NCI-H146 treated with DMSO at 0.1 percent for 48 hours (cell line): ENCODE data around the gene PDIA2.

Experiments
- DNase-seq: peaks from one replicate; lab custom pipeline; 2025; ENCODE audit not compliant: unreplicated experiment; lab: John Stamatoyannopoulos, UW

PDIA2 gene

DNA sequence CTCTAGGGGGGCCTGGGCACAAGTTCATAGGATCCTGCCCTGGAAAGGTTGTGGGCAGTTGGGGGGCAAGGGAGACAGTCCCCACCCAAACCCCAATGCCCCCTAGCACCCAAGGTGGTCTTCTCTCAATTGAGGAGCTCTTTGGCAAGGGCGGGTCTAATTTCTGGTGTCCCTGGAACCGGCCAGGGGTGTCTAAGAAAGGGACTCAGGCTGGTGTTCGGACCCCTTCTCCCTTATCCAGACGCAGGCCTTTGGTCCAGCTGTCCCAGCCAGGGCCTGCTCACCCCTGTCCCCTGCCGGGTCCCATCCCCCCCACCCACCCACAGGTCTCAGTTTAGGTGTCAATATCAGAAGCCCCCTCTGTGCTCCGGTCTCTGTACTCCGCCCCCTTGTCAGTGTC, 3.4 kb upstream of the PDIA2 start:
- DNase-seq = no peak

DNA sequence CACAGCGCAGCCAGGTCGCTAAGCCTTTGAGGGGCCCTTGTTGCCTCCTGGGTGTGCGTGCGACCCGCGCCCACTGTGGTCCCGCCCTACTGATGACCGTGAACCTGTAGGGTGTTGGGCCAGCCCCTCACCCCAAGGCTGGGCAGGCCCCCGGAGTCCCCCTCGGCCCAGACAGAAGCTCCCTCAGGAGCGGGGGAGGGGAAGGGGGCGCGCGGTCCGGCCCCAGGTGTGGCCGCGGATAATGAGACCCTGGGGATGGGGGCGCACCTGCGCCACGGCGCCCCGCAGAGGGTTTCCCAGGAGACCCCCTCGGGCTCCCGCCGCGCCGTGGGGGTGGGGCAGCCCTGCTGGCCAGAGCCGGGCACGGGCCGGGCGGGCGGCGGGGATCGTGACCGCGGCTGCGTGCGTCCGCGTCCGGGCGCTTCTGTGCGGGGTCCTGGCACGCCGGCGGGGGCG, 2.9 kb upstream of the PDIA2 start:
- no peak for DNase-seq

DNA sequence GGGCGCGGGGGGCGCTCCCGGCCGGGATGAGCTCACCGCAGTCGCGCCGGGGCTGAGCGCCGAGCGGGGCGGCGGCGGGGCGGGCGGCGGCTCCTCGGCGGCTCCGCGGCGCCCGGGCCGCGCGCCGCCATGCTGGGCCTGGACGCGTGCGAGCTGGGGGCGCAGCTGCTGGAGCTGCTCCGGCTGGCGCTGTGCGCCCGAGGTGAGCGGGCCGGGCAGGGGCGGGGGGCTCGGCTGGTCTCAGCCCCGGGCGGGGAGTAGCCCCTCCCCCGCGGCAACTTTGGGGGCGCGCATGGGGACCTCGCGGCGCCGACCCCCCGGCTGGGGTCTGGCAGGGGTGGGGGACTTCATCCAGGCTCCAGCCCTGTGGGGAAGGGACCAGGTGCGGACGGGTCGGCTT, 2.4 kb upstream of the PDIA2 start, which contains the start of gene ARHGDIG:
ARHGDIG (plus strand) TSS at position 40 of the 400 bp plus-strand sequence; CDS start at position 130, 90 bp downstream.
- DNase-seq = no peak

DNA sequence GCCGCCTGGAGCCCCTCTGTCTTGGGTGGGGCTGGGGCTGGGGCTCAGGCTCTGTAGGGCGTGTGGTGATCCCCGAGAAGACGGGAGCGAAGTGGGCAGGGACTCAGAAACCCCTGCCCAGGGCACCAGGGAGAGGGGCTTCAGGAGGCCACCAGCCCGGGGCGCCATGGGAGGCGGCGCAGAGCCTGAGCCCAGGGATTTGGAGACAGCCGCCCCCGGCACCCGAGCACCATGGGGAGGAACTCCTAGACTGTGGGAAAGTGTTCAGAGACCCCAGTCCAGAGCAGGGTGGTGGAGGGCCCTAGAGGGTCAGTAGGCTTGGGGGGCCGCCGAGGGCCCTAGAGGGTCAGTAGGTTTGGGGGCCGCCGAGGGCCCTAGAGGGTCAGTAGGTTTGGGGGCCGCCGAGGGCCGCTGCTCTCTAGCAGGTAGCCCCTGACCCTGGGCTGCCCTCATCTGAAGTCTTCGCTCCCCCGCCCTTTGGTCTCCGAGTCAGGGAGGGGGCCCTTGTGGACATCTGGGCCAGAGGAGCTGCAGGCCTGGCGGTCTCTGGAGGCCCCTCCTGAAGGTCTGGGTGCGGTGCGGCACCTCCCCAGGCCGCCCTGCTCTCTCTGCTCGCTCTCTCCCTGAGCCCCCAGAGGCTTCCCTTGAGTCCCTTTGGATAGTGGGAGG, 1.8 kb upstream of the PDIA2 start:
- no peak for DNase-seq

DNA sequence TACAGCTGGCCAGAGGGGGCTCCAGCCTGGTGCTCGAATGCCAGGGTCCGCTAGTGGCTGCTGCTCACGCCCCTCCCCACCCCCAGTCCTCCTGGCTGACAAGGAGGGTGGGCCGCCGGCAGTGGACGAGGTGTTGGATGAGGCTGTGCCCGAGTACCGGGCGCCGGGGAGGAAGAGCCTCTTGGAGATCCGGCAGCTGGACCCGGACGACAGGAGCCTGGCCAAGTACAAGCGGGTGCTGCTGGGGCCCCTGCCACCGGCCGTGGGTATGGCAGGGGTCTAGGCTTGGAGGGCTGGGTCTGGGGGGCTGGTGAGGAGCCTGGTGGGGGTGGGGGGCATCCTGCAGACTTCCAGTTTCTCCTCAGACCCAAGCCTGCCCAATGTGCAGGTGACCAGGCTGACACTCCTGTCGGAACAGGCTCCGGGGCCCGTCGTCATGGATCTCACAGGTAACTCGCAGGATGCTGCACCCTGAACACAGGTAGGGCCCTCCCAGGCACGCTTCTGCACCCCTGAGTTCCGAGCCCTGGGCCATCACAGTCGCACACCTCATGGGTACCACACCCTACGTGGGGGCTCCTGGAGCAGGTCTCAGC, 1.2 kb upstream of the PDIA2 start:
- DNase-seq = no peak

DNA sequence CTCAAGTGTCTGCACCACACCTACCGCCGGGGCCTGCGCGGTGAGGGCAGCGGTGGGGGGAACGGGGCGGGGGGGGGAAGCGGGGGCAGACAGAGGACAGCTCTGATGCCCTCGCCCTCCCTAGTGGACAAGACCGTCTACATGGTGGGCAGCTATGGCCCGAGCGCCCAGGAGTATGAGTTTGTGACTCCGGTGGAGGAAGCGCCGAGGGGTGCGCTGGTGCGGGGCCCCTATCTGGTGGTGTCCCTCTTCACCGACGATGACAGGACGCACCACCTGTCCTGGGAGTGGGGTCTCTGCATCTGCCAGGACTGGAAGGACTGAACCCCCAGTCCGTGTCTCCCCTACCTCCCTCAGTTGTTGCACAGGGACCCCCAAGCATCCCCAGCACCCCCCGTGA, 473 bp upstream of the PDIA2 start:
- no peak for DNase-seq

DNA sequence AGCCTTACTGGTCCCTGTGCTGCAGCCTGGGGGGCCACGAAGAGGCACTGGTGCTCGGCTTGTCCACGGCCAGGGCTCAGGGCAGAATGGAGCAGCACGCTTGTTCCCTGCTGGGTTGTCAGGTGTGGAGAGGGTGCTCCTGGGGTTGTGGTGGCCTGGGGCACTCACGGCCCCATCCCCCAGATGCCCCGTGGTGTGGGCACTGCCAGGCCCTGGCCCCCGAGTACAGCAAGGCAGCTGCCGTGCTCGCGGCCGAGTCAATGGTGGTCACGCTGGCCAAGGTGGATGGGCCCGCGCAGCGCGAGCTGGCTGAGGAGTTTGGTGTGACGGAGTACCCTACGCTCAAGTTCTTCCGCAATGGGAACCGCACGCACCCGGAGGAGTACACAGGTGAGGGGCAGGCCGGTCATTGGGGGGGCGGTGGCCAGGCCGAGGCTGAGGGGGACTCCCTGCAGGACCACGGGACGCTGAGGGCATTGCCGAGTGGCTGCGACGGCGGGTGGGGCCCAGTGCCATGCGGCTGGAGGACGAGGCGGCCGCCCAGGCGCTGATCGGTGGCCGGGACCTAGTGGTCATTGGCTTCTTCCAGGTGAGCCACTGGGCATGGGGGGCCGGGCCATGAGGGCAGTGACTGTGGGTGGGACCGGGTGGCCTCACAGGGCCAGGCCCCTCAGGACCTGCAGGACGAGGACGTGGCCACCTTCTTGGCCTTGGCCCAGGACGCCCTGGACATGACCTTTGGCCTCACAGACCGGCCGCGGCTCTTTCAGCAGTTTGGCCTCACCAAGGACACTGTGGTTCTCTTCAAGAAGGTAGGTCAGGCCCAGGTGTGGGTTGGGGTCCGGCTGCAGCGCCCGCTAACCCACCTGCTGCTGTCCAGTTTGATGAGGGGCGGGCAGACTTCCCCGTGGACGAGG, 1.5 kb downstream of the PDIA2 start:
- DNase-seq = no peak

DNA sequence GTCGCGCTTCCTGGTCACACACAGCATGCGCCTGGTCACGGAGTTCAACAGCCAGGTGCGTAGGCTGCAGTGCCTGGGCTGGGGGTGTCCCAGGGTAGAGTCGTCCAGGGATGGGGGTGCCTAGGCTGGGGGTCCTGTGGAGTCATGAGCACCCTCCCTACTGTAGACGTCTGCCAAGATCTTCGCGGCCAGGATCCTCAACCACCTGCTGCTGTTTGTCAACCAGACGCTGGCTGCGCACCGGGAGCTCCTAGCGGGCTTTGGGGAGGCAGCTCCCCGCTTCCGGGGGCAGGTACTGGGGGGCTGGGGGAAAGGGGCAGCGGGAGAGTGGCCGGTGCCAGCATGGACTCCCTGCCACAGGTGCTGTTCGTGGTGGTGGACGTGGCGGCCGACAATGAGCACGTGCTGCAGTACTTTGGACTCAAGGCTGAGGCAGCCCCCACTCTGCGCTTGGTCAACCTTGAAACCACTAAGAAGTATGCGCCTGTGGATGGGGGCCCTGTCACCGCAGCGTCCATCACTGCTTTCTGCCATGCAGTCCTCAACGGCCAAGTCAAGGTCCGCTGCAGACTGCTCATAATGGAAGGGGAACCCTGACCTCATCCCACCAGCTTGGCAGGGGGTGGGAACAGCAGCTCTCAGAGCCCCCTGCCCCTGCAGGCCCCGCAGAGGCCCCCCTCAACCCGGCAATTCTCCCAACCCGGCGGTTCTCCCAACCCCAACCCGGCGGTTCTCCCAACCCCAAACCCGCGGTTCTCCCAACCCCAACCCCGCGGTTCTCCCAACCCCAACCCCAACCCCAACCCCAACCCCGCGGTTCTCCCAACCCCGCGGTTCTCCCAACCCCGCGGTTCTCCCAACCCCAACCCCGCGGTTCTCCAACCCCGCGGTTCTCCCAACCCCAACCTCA, 2.4 kb downstream of the PDIA2 start:
- DNase-seq = no peak

DNA sequence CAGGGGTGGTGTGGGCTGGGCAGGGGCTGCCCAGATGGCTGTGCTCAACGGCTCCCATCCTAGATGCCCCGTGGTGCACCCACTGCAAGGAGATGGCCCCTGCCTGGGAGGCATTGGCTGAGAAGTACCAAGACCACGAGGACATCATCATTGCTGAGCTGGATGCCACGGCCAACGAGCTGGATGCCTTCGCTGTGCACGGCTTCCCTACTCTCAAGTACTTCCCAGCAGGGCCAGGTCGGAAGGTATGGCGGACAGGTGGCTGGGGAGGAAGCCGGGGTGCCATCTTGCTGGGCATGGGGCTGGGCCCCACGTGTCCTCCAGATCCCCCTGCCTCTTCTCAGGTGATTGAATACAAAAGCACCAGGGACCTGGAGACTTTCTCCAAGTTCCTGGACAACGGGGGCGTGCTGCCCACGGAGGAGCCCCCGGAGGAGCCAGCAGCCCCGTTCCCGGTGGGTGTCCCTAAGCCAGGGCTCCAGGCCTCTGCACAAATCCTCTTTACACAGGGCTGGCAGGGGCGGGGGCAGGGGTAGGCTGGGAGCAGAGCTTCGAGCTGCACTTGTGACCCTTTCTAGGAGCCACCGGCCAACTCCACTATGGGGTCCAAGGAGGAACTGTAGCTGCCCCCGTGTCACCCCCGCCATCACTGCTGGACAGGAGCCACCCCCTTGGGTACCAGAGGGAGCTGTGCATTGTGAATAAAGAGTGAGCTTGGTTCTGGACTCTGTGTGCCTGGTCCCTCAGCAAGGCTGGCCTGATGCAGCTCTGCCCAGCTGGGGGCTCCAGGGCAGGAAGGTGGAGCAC, 3.7 kb downstream of the PDIA2 start:
- no peak for DNase-seq

DNA sequence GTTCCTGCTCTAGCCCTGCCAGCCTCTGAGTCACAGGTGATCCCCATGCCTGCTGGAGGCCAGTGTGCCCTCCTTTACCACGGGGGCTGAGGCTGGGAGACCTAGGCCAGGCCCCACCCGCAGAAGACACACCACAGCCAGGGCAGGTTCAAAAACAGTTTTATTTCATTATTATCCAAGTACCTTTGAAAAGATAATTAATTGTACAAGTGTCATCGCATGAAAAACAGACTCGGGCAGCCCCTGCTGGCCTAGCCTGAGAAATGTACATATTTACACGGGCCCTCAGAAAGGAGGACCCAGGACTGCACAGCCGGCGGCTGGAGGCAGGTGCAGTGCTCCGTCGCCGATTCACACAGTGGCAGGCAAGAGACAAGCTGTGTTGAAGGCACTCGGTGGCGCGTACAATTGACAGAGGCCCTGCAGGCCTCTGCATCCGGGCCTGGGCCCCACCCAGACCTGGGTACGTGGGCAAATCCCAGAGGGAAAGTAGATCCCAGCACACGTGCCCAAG, 4.4 kb downstream of the PDIA2 start:
- DNase-seq = peak; percentile 82

DNA sequence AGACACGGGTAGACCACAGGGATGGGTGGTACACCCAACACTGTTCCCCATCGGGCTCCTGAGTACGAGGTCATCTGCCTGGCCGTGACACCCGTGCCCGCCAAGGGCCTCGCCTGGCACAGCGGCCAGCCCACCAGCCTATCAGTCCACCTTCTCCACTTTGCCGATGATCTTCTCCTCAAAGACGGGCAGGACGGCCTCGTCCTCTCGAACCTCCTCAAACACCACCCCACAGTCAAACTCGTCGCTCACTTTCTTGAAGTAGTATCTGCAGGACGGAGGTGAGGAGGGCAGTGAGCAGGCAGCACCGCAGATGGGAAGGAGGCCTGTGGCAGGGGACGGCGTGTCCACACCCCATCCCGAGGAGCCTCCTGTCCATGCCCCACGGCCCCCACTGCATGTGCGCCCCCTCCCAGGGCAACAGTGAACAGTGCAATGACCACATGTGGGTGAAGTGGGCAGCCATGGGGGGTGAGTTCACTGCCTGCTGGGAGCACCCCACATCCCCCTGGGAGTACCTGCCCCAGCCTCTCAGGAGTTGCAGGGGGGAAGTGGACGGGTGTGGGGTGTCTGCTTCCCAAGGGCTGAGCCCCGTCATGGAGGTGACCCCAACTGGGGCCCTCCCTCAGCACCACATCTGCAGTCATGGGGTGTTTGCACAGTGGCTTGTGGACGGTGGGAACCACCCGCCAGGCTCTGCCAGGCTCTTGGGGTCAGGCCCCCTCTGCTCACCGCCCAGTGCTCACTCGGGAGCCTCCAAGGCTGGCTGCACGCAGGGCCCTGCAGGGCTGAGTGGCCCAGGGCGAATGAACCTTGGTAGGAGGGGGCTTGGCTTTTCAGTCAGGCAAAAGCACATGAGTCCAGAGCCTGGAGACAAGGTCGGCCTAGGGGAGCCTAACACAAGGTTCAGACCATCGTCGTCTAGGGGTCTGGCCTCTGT, 5.3 kb downstream of the PDIA2 start:
- no peak for DNase-seq

DNA sequence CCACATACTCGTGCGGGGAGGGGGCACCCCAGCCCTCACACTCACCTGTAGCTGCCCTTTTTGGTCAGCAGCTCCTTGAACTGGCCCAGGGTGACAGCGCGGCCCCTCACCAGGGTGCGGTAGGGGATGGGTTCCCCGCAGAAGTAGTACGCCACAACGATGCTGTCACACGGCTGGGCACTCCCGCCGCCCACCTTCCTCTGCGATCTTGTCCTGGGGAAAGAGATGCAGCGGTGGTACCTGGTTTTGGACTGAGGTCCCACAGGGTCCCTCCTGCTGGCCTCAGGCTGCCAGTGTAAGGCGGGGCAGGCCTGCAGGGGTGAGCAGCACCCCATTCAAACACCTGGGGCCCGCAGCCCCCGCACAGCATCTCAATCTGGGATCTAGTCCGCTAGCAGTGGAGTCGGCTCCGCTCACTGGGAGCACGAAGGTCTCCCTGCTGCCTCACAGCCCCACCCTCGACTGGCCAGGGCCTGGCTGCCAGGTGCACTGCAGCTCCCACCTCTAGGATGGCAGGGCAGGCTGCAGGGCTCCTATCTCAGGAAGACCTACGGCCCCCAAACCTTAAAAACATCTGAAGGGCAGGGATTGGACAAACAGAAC, 6.5 kb downstream of the PDIA2 start:
- no peak for DNase-seq

DNA sequence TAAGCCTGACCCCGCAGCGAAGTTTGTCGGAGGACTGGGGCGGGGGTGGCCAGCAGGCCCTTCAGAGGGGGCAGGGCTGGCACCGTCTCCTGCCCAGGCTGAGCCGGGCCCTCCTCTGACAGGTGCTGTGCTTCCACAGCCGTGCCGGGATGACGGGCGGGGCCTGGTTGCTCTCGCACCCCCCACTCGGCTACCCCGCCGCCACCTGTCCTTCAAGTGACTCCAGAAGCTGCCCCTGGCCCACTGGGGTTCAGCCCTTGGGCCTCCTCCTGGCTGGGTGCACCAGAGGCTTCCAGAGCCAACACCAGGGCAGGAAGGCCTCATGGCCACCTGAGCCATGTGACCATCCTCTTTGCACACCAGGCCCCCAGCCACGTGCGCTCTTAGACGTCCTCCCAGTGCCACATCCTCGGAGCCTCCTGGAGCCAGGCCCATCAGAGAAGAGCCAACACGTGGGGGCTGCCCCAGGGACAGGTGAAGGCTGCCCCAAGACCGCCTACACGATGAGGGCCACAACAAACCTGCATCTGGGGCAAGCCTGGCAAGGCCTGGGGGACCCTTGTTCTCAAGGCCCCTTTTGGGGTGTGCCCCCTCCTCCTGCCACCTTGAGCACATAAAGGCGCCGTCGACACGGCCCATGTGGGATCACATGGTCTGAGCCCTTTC, 7.2 kb downstream of the PDIA2 start:
- DNase-seq = no peak

DNA sequence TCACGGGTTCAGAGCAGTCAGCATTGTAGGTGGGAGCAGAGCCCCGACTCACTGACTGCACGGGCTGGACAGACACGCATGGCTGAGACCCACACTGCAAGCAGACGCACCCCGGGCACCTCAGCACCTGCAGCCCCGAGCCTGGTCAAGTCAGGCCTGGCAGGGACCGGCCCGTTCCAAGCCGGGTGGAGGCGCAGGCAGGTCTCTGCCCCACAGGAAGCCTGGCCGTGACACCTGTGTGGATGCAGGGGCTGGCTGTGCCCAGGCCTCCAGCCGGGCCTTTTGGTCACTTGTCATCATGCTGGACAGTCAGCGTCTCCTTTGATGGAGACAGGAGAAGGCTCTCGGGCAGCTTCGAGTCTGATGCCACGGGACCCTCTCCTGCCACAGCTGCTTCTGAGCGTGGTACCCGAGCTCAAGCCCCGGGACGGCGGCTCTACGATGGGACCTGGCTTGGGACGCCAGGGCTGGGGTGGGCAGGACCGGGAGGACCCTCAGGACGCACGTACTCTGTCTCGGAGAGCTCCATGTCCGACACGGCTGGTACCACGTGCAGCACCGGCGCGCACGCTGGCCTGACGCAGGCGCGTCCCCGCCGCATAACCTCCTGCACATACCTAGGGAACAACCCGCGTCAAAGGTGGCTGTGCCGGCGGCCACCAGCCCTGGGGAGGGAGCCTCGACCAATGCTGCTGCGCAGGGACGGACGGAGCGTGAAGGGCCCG, 7.9 kb downstream of the PDIA2 start:
- DNase-seq = no peak

DNA sequence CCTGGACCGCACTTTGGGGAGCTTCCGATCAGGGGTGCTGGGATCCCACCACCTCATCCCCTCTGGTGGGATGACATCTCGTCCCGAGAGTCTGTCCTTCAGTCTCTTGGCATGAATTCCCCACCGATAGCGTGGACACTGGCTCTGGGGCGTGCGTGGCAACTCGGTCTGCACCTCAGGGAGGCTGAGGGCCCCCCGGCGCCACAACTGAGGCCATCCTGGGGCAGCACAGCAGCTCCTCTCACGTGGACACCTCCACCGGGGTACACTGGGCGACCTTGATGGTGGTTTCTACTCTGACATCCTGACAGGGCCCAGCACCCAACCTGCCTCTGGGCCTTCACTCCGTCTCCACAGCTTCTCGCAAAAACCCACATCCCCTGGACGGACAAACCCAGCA, 8.6 kb downstream of the PDIA2 start:
- no peak for DNase-seq

DNA sequence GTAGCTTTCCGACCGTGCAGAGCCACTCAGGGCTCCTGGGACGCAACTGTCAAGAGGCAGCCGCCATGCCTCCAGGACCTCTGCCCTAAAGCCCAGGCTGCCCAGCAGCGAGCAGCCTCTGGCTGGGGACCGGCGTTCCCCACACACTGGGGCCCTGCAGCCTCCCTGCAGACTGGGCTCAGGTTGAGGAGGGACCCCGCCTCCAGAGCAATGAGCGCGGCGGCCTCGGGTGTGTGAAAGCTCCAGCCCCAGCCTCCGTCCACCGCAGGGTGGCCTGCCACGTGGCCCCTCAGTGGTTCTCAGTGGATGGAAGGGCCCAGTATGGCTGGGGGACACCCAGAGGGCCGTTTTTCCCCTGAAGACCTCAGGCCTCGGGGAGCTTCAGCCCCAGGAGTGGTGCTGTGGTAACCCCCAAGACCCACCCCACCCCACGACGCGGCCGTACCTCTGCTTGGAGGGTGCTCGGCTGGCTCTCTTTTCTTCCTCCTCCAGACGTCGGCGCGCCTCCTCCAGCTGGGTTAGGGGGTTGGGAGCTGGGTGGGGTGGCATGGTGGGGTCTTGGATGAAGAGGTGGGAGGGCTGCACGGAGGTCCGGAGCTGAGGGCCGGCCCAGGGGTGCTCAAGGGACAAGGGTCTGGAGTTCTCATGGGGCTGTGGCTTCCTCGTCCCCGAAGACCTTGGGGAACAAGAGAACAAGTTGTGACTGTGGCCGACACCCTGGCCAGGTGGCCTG, 10.2 kb downstream of the PDIA2 start:
- DNase-seq = no peak
